T47D (cell line): ENCODE data around the gene UNG.
"Not testable (repeated sequence)": the region's sequence is repeated elsewhere in the genome, so short reads cannot be mapped to it uniquely, and the experiment has no call there.

Experiments
- DNase-seq, 2 experiments: peaks; one replicate each; pipeline versions ENCODE4 v3.0.0 to v3.0.0-alpha.2; 2011 to 2012; ENCODE audit warnings: low read depth in 1 of 2, low spot score in 1 of 2
- JUND ChIP-seq: IDR thresholded peaks from 2 replicates; pipeline ENCODE4 v1.6.1; 2012; ENCODE audit warnings: low read depth
- in situ Hi-C: cut with HindIII; loops from 2 replicates; pipeline ENCODE4 v1.10.0; 2016; ENCODE audit warnings: low sequenced_read_pairs, low pct_unique_long_range_greater_than_20kb

Gene UNG

DNA sequence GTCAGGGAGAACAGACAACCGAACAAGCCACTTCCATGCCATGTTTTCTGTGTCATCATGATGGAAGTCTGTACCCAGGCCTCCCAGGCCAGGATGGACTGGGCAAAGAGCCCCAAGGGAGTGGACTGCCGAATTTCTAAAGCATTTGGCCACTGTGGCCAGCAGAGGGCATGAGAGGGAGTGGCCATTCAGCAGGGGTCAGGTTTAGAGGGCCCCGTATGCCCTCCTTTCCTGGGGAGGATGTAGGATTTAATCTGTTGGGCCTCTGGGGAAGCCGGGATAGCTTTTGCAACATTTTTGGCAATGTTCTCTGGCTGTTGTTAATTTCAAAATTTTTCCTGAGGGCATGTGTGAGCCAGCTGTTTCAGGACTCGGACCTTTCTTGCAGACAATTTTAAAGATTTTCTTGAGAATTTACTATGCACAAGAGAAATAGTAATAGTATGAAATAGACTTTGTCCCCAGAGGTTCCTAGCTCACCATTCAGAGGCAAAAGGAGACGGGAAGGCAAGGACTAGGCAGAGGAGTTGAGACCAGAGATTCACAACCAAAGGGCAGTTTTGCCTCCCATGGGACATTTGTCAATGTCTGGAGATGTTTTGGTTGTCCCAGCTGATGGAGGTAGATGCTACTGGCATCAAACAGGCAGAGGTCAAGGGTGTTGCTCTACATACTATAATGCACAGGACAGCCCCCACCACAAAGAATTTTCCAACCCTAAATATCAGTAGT lies 37.0 kb downstream of the UNG start:
- DNase-seq, result peak; percentile 52 to 59
- in situ Hi-C loops, result no loop called here
- TF ChIP-seq JUND, result no peak

- no peak for DNase-seq
- in situ Hi-C loops, result no loop called here
- TF ChIP-seq JUND, result no peak
These were observed 39.7 kb downstream of the UNG start for GRCh38 chr12:109137055-109137454.

- TF ChIP-seq JUND, result no peak
- in situ Hi-C loops, result no loop called here
- DNase-seq, result no peak
These were observed 42.0 kb downstream of the UNG start for GRCh38 chr12:109139360-109139759.

DNA sequence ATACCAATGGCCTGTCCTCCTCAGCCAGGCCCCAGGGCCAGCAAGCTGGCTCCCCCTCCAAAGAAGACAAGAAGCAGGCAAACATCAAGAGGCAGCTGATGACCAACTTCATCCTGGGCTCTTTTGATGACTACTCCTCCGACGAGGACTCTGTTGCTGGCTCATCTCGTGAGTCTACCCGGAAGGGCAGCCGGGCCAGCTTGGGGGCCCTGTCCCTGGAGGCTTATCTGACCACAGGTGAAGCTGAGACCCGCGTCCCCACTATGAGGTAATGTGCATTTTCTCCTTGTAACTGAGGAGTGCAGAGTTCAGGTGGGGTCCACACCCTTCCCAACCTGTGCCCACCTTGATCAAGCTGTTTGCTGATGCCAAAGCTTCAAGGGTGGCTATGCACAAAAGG lies 42.4 kb downstream of the UNG start:
- in situ Hi-C loops, result no loop called here
- no peak for TF ChIP-seq JUND
- DNase-seq, result no peak

- in situ Hi-C loops, result no loop called here
- no peak for DNase-seq
- TF ChIP-seq JUND, result no peak
These were observed 43.2 kb downstream of the UNG start for GRCh38 chr12:109140560-109140959.

GRCh38 chr12:109144224-109144623 lies 46.8 kb downstream of the UNG start:
- no peak for TF ChIP-seq JUND
- DNase-seq, result no peak
- in situ Hi-C loops, result no loop called here

- in situ Hi-C loops, DNase-seq: not testable (repeated sequence)
These were observed 49.7 kb downstream of the UNG start for GRCh38 chr12:109147126-109147525.

DNA sequence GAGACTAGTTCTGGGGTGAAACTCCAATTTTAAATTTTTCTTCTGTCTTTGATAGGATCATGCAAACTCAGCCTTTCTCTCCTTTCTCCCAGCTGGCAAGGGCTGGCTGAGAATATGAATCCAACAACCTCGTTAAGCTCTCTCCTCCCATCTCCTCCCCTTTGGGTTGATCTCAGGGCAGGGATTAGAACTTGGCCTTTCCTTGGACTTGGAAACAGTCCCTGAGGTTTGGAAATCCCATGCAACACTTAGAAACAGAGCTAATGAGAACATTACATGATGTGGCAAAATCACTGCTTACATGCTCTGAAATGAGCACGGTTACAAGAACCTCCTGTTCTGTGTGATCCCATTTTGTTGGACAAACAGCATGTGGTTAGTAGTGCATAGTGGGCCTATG lies 50.6 kb downstream of the UNG start:
- no peak for TF ChIP-seq JUND
- in situ Hi-C loops, result no loop called here
- DNase-seq, result no peak

GRCh38 chr12:109150124-109150640 lies 52.8 kb downstream of the UNG start:
- in situ Hi-C loops, result no loop called here
- DNase-seq, result no peak
- TF ChIP-seq JUND, result no peak

DNA sequence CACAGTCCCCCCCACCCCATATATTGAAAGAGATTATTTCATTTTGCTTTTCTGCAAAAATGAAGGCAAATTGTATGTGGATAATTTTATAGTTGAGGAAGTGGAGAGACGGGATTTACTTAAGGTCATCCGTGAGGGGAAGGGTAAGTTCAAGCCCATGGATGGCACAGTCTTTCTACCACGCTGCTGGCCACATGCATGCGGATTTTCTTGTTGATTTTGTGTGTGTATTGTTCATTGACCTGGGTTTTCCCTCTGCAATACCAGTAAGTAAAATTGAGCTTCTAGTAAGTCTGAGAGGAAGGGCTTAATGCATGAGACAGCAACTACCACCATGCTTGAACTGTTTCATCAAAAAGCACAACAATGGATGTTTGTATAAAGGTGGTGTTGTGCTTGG lies 54.1 kb downstream of the UNG start:
- in situ Hi-C loops, result no loop called here
- TF ChIP-seq JUND, result no peak
- DNase-seq, result no peak

GRCh38 chr12:109153821-109154441 lies 56.5 kb downstream of the UNG start:
- no peak for TF ChIP-seq JUND
- in situ Hi-C loops, result no loop called here
- no peak for DNase-seq

DNA sequence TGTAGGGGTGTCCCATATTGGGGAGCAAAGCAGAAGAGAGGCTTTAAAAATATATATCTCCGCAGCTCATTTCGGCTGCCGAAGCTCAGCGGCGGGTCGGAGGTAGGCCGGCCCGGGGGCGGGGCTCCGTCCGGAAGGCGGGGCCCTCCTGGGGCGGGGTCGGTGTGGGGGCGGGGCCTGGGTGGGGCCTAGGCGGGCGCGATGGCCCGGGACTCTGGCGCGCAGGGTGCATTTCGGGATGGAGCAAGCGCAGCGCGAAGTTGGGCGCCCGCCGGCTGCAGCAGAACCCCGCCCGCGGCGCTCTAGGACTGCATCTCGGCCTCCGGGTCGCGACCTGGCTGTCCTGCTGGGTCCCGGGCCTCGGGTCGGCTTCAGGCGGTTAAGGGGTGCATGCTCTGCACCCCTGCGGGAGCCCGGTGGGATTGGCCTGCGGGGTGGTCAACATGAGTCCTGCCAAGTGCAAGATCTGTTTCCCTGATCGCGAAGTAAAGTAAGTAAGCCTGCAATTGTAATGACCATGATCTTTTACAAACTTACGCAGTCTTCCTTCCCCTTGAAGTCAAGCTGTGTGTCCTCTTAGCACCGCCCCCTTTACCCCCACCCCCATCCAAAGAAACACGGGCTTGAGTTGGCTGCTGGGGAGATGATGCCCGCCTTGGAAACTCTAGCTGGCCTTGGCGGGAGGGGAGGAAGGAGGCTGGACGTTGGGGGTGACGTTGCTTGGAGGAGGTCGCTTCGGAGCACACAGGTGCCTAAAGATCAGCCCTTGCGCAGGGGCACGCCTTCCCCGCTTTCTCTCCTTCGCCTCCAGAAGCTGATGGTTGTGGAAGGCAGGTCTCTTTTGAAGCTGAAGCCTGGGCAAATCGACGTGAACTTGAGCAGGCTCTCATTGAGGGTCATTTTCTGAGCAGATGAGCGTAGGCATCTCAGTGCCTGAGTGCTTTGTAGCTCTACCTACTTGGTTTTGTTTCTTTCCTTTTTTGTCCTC lies 57.3 kb downstream of the UNG start:
- in situ Hi-C loops, result no loop called here
- DNase-seq, result peak; percentile 95
- no peak for TF ChIP-seq JUND
